GM12891 (cell line): Measurements from ENCODE around the gene TRPM3.

Experiments used
- DNase-seq: peaks from one replicate; pipeline ENCODE4 v3.0.0; 2011; ENCODE audit warnings: low spot score; ENCODE audit not compliant: insufficient read length
- FAIRE-seq: peaks from 2 replicates; lab custom pipeline; 2011; peaks lifted over from hg19 to GRCh38; lab: Jason Lieb, UNC
- PAX5 ChIP-seq: IDR thresholded peaks from 2 replicates; pipeline ENCODE4 v1.6.1; 2011; ENCODE audit warnings: low read length, moderate library complexity, mild to moderate bottlenecking; ENCODE audit not compliant: insufficient read depth, severe bottlenecking
- POLR2A ChIP-seq: IDR thresholded peaks from 2 replicates; pipeline ENCODE4 v1.6.1; 2011; ENCODE audit warnings: low read depth, low read length, control low read depth
- POLR2AphosphoS5 ChIP-seq: IDR thresholded peaks from 2 replicates; pipeline ENCODE4 v1.6.1; 2011; ENCODE audit warnings: low read depth, low read length, control low read depth
- POU2F2 ChIP-seq: IDR thresholded peaks from 2 replicates; pipeline ENCODE4 v1.6.1; 2011; ENCODE audit warnings: low read depth, mild to moderate bottlenecking, control low read depth, low read length, moderate library complexity
- SPI1 ChIP-seq: IDR thresholded peaks from 2 replicates; pipeline ENCODE4 v1.6.1; 2011; ENCODE audit warnings: low read depth, low read length, control low read depth
- TAF1 ChIP-seq: IDR thresholded peaks from 2 replicates; pipeline ENCODE4 v1.6.1; 2011; ENCODE audit warnings: low read depth, low read length, control low read depth

The TRPM3 gene

DNA sequence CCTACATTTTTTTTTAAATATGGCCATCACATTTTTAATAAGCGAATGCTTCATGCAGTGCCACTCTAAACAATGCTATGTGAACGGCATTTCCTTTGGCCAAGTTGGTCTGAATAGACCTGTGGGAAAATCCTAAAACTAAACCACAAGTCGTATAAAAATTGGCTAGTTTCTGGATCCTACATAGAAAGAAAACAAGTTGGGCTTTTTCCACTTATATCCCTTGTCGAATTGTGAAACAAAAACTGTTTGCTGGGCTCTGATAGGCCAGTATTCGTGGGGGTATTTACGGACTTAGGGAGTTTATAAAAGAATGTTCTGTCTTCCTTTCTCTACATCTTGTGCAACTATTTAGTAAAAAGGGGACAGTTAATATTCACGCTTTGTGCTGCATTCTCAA lies 553.9 kb downstream of the TRPM3 start:
- no peak for TF ChIP-seq PAX5
- TF ChIP-seq TAF1, result no peak
- no peak for TF ChIP-seq POLR2AphosphoS5
- no peak for TF ChIP-seq POU2F2
- no peak for TF ChIP-seq POLR2A
- TF ChIP-seq SPI1, result no peak
- FAIRE-seq (no peak), DNase-seq (no peak)

DNA sequence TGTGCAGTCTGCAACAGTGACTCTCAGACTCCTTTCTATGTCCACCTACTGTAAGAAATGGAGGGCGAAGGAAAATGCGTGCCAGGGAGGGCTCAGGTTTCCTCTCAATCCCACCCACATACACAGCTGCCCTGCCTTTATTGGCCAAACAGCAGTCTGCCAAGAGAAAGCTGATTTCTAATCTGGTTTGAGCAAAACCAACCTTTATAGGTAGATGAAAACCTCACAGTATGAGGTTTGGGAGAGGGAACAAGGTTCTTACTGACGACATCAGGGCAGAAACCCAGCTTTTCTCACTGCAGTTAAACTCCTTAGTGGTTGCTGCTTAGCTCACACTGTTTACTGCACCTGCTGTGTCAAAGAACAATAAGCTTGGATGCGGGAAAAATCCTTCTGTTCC lies 554.7 kb downstream of the TRPM3 start:
- TF ChIP-seq SPI1 (no peak), POLR2AphosphoS5 (no peak), PAX5 (no peak), TAF1 (no peak), POU2F2 (no peak), POLR2A (no peak)
- DNase-seq, result no peak
- FAIRE-seq, result no peak

DNA sequence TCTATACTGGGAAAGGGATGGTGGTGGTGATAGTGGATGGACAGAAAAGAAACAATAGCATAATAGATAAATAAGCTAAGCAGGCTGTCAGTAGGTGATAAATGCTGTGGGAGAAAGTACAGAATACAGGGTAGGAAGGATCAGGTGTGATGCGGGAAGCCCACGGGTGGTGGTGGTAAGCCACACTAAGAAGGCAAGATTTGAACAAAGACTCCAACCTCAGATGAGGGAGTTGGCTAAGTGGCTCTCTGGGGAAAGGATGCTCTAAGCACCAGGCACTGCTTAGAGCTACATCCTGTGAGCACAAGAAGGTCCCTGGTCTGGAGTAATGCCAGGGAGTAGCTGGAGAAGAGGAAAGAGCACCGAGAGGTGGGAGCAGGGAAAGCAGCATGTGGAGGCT lies 555.4 kb downstream of the TRPM3 start:
- FAIRE-seq (no peak), DNase-seq (no peak)
- TF ChIP-seq TAF1, result no peak
- TF ChIP-seq SPI1, result no peak
- TF ChIP-seq POLR2A, result no peak

DNA sequence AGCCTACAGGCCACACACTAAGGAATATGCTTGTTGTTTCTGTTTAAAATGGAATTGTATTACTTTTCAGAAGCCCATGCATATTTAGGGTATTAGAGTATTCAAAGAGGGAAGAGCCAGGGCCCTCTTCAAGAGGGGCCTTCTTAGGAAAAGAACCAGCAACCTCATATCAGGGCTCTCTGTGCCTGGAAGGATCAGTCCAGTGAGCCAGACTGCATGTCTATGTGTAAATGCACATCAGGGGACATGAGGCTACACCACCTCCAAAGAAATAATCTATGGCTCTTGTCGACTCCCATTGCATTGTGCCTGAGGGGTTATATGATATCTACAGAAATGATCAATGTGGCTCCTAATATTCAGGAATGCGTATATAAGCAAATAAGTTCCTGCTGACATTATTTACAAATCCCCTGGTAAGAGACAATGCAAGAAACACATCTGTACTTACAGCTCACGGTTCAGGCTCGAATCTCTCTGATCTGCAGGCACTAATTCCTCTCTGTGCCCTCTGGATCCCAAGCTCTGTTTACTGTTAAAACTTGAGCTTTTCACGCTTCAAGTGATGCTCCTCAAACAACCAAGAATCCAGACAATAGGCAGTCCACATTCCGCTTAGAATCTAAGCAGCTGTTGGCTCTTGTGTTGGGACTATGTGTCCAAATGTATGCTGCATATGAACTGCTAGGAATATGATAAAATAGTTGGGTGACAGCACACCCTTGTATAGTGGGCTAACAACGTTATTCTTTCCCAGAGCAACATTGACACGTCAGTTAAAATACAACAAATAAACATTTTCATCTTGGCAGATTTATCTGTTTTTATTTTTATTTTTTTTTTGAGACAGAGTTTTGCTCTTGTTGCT lies 556.7 kb downstream of the TRPM3 start:
- FAIRE-seq, result no peak
- DNase-seq, result no peak
- no peak for TF ChIP-seq POLR2A
- no peak for TF ChIP-seq POLR2AphosphoS5
- TF ChIP-seq POU2F2, result no peak
- TF ChIP-seq TAF1, result no peak
- no peak for TF ChIP-seq SPI1
- TF ChIP-seq PAX5, result no peak

DNA sequence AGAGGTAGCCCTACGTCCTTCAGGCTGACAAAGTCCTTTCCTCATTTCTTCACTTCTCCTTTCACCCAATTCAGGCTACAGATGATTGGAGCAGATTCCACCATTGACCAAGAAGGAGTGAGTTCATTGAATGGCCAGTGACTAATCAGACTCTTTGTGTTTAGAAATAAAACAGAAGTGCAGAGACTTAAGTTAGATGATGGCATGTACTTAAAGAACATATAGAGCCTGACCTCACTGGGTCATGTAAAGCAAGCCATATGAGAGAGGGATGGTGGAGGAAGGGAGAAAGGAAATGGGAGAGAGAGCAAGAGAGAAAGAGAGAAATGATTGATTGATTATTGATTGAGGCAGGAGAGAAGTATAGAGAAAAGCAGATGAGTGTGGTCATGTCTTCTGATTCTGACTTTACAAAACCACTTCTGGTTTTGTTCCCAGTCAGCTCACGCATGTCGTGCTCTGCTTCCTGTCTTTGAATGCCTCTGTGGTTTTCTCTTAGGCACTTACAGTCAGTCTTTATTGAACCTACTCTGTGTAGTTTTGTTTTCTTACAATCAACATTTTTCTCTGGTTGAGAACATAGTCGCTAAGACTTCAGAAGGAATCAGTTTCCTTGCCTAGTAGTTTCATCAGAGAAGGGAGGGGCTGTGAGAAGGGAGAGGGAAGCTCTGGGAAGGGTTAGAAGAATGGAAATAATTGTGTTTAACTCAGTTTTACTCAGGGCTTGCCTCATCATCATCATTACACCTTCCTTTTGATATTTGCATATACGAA lies 557.8 kb downstream of the TRPM3 start:
- DNase-seq, result peak; percentile 6
- FAIRE-seq, result peak; percentile 90
- TF ChIP-seq TAF1, result no peak
- peak; percentile 21 for TF ChIP-seq PAX5
- peak; percentile 84 for TF ChIP-seq SPI1
- no peak for TF ChIP-seq POLR2AphosphoS5
- TF ChIP-seq POU2F2, result peak; percentile 78

DNA sequence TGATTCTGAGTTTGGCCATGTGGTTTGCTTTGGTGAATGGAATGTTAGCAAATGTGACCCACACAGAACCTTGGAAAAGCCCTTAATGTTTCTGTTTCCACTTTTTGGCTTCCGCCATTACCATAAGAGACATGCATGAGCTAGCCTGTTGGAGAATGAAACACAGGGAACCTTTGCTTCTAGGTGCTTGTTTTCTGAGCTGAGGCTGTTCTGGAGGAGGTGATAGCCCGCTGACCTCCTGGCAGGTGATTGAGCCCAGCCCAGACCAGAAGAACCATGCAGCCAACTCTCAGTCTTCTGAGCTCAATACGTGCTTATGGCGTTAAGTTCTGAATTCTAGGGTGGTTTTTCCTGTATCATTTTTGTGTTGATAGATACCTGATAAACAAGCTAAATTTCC lies 558.4 kb downstream of the TRPM3 start:
- no peak for TF ChIP-seq POU2F2
- TF ChIP-seq TAF1, result no peak
- TF ChIP-seq POLR2A, result no peak
- TF ChIP-seq POLR2AphosphoS5, result no peak
- no peak for TF ChIP-seq PAX5
- TF ChIP-seq SPI1, result no peak
- FAIRE-seq, result no peak
- DNase-seq, result no peak

DNA sequence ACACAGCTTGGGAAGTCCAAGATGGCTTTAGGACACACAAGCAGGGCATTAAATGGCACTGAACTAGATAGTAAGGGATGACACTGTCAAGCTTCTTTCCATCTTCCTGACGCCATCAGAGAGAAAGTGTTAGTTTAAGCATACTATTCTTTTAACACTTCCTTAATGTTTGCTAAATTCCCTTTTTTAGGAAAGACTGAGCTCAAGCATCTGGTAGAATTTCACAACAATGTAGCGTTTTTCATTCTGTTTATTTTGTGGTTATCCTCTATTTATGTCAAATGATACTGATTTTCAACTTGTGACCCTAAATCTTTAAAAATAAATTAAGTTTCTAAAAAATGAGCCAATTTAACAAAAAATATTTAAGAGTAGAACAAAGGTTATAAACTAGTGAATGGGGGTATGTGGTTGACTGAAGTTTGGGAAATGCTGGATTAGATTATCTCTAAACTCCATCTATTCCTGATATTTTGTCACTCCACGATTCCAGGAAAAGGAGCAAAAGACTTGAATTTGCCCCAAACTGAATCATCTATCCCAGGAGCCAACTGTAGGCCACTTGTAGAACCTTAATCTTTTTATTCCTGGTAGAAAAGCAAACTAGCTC lies 559.5 kb downstream of the TRPM3 start:
- no peak for FAIRE-seq
- TF ChIP-seq POLR2A, result no peak
- TF ChIP-seq SPI1, result no peak
- TF ChIP-seq POLR2AphosphoS5, result no peak

DNA sequence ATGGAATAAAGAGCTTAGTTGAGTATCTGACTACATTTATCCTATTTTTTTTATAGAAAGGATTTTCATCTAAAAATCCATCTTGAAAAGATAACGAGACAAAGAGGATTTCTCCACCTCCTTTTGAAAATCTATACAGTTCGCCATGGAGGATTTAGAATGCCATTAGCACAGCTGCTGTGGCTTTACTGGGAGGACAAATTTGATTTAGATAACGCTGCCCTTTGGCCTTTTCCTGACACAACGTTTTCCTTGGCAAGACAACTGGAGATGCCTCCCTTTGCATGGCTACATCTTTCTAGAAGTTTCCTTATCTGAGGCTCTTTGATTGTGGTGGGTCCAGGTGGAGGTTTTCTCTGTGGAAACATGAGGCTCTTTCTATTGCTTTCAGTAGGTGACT lies 560.3 kb downstream of the TRPM3 start:
- no peak for FAIRE-seq
- DNase-seq, result no peak
- TF ChIP-seq POU2F2 (no peak), PAX5 (no peak), TAF1 (no peak), POLR2AphosphoS5 (no peak), SPI1 (no peak), POLR2A (no peak)

More for the DNA sequence above, 559.5 kb downstream of the TRPM3 start:
- no peak for DNase-seq

DNA sequence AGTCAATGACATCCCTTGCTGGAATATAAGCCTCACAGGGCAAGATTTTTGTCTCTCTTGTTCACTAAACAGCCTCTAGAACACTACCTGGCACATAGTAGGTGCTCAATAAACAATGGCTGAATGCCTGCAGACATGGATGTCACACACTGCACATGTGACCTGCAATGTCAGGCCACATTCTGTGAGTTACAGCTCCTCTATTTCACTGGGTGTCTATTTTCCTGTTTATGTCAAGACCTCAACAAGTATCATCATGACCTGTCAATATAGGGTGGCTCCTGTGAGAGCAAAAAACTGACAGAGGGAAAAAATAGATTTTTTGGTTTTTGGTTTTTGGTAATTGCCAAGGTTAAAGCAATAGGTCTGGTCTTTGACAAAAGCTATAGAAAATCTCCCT lies 562.3 kb downstream of the TRPM3 start:
- DNase-seq (no peak), FAIRE-seq (no peak)
- TF ChIP-seq POLR2A (no peak), PAX5 (no peak), SPI1 (no peak), POU2F2 (no peak), POLR2AphosphoS5 (no peak), TAF1 (no peak)

DNA sequence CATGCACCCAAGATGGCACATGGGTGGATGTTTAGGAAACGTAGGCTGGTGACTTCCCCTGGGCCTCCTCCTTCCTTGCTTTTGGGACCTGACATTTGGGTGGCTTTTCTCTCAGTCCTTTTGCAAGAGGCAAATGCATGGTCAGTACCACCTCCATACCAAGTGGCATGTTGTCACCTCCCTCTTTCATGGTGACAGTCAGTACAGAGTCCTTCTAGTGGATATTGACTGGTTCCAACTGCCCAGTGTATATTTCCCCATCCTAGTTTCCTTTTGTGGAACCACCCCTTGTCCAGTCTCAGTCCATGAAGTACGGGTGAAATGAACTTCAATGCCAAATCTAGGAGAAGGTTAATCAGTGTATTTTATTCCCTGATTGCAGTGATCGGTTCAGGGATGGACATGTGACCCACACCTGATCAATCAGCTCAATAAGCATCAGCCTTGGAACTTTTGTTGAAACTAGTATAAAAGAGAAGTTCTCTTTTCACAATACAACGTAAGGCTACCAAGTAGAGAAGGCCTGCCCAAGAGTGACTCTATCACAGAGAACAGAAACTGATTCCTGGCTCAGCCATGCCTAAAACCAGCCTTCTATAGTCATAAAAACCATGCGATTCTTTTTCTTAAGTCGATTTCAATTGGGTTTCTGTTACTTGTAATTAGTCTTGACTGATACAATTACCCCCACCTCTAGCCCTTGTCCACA lies 563.6 kb downstream of the TRPM3 start:
- DNase-seq, result no peak
- FAIRE-seq, result no peak
- no peak for TF ChIP-seq TAF1
- no peak for TF ChIP-seq PAX5
- TF ChIP-seq SPI1, result no peak
- TF ChIP-seq POLR2AphosphoS5, result no peak
- no peak for TF ChIP-seq POU2F2
- TF ChIP-seq POLR2A, result no peak
